ENCODE data around the gene OR6K3.

OR6K3 gene

DNA sequence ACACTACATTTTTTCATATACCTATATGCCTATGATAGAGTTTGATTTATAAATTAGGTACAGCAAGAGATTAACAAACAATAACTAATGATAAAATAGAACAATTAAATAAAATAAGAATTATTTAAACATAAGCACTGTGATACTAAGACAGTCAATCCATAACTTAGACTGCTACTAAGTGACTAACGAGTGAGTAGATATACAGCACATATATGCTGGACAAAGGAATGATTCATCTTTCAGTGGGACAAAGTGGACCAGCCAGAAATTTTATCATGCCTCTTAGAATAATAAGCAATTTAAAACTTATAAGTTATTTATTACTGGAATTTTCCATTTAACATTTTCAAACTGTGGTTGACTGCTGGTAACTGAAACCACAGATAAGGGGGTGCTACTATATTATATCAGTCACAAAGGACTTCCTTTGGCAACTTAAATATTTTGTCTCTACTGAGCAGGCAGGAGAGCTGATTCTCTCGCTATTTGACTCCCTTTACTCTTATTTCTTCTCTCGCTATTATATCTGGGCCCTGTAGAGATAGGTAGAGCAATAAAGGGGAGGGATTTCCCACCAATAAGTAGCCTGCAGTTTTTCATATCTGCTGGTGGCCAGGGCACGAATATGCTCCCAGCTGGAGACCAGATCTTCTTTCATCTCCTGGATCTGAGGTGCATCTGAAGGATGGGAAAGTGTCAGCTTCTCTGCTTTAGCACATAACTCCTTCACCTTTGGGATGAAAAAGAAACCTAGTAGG, 44.8 kb downstream of the OR6K3 start:
- no peak for ATAC-seq
- TF ChIP-seq ZFP3 (CRISPR knock-in tag; IDR thresholded peaks at IDR 0.05) (no peak), PPARA (CRISPR knock-in tag; IDR thresholded peaks at IDR 0.05; ENCODE audit: borderline replicate concordance) (no peak), BACH2 (CRISPR knock-in tag; IDR thresholded peaks at IDR 0.05; ENCODE audit: borderline replicate concordance) (no peak), ZNF8 (CRISPR knock-in tag; IDR thresholded peaks at IDR 0.05) (no peak), ZNF70 (CRISPR knock-in tag; IDR thresholded peaks at IDR 0.05) (no peak), ESRRG (CRISPR knock-in tag; IDR thresholded peaks at IDR 0.05) (no peak), ZC3H10 (CRISPR knock-in tag; IDR thresholded peaks at IDR 0.05) (no peak), SNAI2 (CRISPR knock-in tag; IDR thresholded peaks at IDR 0.05) (no peak), ZNF565 (CRISPR knock-in tag; conservative IDR thresholded peaks at IDR 0.05; ENCODE audit: low read depth) (no peak), CSDC2 (CRISPR knock-in tag; IDR thresholded peaks at IDR 0.05) (no peak), GLIS3 (CRISPR knock-in tag; IDR thresholded peaks at IDR 0.05) (no peak), ARNTL (CRISPR knock-in tag; IDR thresholded peaks at IDR 0.05; ENCODE audit: borderline replicate concordance, low read depth) (no peak)
- TF ChIP-seq, protein P1, sequence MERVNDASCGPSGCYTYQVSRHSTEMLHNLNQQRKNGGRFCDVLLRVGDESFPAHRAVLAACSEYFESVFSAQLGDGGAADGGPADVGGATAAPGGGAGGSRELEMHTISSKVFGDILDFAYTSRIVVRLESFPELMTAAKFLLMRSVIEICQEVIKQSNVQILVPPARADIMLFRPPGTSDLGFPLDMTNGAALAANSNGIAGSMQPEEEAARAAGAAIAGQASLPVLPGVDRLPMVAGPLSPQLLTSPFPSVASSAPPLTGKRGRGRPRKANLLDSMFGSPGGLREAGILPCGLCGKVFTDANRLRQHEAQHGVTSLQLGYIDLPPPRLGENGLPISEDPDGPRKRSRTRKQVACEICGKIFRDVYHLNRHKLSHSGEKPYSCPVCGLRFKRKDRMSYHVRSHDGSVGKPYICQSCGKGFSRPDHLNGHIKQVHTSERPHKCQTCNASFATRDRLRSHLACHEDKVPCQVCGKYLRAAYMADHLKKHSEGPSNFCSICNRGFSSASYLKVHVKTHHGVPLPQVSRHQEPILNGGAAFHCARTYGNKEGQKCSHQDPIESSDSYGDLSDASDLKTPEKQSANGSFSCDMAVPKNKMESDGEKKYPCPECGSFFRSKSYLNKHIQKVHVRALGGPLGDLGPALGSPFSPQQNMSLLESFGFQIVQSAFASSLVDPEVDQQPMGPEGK (CRISPR knock-in tag; IDR thresholded peaks at IDR 0.05; ENCODE audit: borderline replicate concordance) = no peak
- TF ChIP-seq, protein P2, sequence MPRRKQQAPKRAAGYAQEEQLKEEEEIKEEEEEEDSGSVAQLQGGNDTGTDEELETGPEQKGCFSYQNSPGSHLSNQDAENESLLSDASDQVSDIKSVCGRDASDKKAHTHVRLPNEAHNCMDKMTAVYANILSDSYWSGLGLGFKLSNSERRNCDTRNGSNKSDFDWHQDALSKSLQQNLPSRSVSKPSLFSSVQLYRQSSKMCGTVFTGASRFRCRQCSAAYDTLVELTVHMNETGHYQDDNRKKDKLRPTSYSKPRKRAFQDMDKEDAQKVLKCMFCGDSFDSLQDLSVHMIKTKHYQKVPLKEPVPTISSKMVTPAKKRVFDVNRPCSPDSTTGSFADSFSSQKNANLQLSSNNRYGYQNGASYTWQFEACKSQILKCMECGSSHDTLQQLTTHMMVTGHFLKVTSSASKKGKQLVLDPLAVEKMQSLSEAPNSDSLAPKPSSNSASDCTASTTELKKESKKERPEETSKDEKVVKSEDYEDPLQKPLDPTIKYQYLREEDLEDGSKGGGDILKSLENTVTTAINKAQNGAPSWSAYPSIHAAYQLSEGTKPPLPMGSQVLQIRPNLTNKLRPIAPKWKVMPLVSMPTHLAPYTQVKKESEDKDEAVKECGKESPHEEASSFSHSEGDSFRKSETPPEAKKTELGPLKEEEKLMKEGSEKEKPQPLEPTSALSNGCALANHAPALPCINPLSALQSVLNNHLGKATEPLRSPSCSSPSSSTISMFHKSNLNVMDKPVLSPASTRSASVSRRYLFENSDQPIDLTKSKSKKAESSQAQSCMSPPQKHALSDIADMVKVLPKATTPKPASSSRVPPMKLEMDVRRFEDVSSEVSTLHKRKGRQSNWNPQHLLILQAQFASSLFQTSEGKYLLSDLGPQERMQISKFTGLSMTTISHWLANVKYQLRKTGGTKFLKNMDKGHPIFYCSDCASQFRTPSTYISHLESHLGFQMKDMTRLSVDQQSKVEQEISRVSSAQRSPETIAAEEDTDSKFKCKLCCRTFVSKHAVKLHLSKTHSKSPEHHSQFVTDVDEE (CRISPR knock-in tag; IDR thresholded peaks at IDR 0.05) = no peak

DNA sequence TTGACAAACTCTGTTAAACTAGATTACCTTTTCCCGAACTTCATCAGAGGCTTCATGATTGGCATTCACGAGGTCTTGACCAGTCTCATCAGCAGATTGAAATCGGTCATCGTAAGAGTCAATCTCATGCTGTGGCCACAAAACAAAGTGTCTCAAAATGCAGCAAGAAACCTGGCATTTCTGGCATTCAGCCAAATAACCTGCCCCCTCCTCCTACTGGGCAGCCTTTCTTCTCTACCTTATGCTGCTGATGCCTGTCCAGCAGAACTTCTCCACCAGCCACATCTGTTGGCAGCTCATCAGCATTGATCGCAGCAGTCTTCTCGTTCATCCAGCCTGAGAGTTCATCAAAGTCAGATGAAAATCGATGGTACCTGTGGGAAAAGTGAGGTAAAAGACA, 46.2 kb downstream of the OR6K3 start:
- TF ChIP-seq ARNTL (CRISPR knock-in tag; IDR thresholded peaks at IDR 0.05; ENCODE audit: borderline replicate concordance, low read depth) (no peak), RARB (CRISPR knock-in tag; IDR thresholded peaks at IDR 0.05) (no peak), GLIS3 (CRISPR knock-in tag; IDR thresholded peaks at IDR 0.05) (no peak), SNAI2 (CRISPR knock-in tag; IDR thresholded peaks at IDR 0.05) (no peak), CSDC2 (CRISPR knock-in tag; IDR thresholded peaks at IDR 0.05) (no peak), ISL1 (CRISPR knock-in tag; IDR thresholded peaks at IDR 0.05) (no peak), ZNF8 (CRISPR knock-in tag; IDR thresholded peaks at IDR 0.05) (no peak), TCF4 (CRISPR knock-in tag; IDR thresholded peaks at IDR 0.05; ENCODE audit: borderline replicate concordance) (no peak), ZFP30 (CRISPR knock-in tag; IDR thresholded peaks at IDR 0.05) (no peak), ESRRG (CRISPR knock-in tag; IDR thresholded peaks at IDR 0.05) (no peak)
- TF ChIP-seq, protein P3, sequence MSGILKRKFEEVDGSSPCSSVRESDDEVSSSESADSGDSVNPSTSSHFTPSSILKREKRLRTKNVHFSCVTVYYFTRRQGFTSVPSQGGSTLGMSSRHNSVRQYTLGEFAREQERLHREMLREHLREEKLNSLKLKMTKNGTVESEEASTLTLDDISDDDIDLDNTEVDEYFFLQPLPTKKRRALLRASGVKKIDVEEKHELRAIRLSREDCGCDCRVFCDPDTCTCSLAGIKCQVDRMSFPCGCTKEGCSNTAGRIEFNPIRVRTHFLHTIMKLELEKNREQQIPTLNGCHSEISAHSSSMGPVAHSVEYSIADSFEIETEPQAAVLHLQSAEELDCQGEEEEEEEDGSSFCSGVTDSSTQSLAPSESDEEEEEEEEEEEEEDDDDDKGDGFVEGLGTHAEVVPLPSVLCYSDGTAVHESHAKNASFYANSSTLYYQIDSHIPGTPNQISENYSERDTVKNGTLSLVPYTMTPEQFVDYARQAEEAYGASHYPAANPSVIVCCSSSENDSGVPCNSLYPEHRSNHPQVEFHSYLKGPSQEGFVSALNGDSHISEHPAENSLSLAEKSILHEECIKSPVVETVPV (CRISPR knock-in tag; IDR thresholded peaks at IDR 0.05) = no peak
- TF ChIP-seq, protein P4, sequence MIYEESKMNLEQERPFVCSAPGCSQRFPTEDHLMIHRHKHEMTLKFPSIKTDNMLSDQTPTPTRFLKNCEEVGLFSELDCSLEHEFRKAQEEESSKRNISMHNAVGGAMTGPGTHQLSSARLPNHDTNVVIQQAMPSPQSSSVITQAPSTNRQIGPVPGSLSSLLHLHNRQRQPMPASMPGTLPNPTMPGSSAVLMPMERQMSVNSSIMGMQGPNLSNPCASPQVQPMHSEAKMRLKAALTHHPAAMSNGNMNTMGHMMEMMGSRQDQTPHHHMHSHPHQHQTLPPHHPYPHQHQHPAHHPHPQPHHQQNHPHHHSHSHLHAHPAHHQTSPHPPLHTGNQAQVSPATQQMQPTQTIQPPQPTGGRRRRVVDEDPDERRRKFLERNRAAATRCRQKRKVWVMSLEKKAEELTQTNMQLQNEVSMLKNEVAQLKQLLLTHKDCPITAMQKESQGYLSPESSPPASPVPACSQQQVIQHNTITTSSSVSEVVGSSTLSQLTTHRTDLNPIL (CRISPR knock-in tag; IDR thresholded peaks at IDR 0.05; ENCODE audit: low read depth) = no peak
- TF ChIP-seq, protein P1 (CRISPR knock-in tag; IDR thresholded peaks at IDR 0.05; ENCODE audit: borderline replicate concordance) = no peak

More for the DNA sequence above, 46.2 kb downstream of the OR6K3 start:
- ATAC-seq = no peak
